Stomach (tissue), 4 donors: ENCODE results near the gene CBX3.
"Not testable (repeated sequence)": the region's sequence is repeated elsewhere in the genome, so short reads cannot be mapped to it uniquely, and the experiment has no call there.

ENCODE experiments used
- POLR2A ChIP-seq, 4 donors: fragments of 450-650 bp; IDR thresholded peaks; one replicate each; pipeline ENCODE4 v1.6.1; 2016; ENCODE audit warnings: antibody characterized with exemption in 4 of 4, control low read depth in 2 of 4, mild to moderate bottlenecking in 1 of 4, moderate library complexity in 1 of 4
- POLR2AphosphoS5 ChIP-seq, 3 donors: sonication (generic); formaldehyde crosslinking; IDR thresholded peaks; one replicate each; pipeline ENCODE4 v1.6.1; 2016; ENCODE audit warnings: antibody characterized with exemption in 3 of 3
- TF ChIP-seq, protein P1 (sequence below), 7 experiments: fragments of 450-650 bp in 4 of 7; fragments of 200-600 bp in 3 of 7; sonication (generic) in 3 of 7; IDR thresholded peaks; one replicate each; pipeline ENCODE4 v1.5.1; 2016 to 2019; ENCODE audit warnings: antibody characterized with exemption in 7 of 7, control low read depth in 2 of 7, mild to moderate bottlenecking in 1 of 7

DNA sequence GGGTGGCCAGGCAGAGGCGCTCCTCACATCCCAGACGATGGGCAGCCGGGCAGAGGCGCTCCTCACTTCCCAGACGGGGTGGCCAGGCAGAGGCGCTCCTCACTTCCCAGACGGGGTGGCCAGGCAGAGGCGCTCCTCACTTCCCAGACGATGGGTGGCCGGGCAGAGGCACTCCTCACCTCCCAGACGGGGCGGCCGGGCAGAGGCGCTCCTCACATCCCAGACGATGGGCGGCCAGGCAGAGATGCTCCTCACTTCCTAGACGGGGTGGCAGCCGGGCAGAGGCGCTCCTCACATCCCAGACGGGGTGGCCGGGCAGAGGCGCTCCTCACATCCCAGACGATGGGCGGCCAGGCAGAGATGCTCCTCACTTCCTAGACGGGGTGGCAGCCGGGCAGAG is 24.8 kb upstream of the CBX3 start:
- TF ChIP-seq, protein P1, sequence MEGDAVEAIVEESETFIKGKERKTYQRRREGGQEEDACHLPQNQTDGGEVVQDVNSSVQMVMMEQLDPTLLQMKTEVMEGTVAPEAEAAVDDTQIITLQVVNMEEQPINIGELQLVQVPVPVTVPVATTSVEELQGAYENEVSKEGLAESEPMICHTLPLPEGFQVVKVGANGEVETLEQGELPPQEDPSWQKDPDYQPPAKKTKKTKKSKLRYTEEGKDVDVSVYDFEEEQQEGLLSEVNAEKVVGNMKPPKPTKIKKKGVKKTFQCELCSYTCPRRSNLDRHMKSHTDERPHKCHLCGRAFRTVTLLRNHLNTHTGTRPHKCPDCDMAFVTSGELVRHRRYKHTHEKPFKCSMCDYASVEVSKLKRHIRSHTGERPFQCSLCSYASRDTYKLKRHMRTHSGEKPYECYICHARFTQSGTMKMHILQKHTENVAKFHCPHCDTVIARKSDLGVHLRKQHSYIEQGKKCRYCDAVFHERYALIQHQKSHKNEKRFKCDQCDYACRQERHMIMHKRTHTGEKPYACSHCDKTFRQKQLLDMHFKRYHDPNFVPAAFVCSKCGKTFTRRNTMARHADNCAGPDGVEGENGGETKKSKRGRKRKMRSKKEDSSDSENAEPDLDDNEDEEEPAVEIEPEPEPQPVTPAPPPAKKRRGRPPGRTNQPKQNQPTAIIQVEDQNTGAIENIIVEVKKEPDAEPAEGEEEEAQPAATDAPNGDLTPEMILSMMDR (IDR thresholded peaks at IDR 0.05) = not testable (repeated sequence)
- not testable (repeated sequence) for TF ChIP-seq POLR2AphosphoS5, POLR2A (IDR thresholded peaks at IDR 0.05)
